Smooth muscle cell (in vitro differentiated cells): ENCODE data around the gene SRXN1. TPM values are rescaled to one million over a fixed set of nuclear protein-coding genes. Genes with fewer than 3 reads are reported as not detected.

Experiments
- DNase-seq: peaks from one replicate; lab custom pipeline; 2025; ENCODE audit not compliant: unreplicated experiment; lab: John Stamatoyannopoulos, UW
- H2AFZ ChIP-seq: fragments of 200-600 bp; sonication (generic); 2 replicates; pipeline ENCODE4 v1.6.0; 2016; ENCODE audit warnings: antibody characterized with exemption, low read depth, mild to moderate bottlenecking
- H3F3A ChIP-seq: fragments of 200-600 bp; sonication (generic); 2 replicates; pipeline ENCODE4 v1.6.0; 2017; ENCODE audit warnings: antibody characterized with exemption, low read depth
- H3K27ac ChIP-seq: fragments of 200-600 bp; sonication (generic); 2 replicates; pipeline ENCODE4 v1.5.1; 2016; ENCODE audit warnings: low read depth, mild to moderate bottlenecking
- H3K27me3 ChIP-seq: fragments of 200-600 bp; sonication (generic); 2 replicates; pipeline ENCODE4 v1.6.1; 2016; ENCODE audit warnings: low read depth, mild to moderate bottlenecking
- H3K36me3 ChIP-seq: fragments of 200-600 bp; sonication (generic); 2 replicates; pipeline ENCODE4 v1.5.1; 2016; ENCODE audit warnings: low read depth
- H3K4me1 ChIP-seq: fragments of 200-600 bp; sonication (generic); 2 replicates; pipeline ENCODE4 v1.5.1; 2016; ENCODE audit warnings: low read depth
- H3K4me2 ChIP-seq: fragments of 200-600 bp; sonication (generic); 2 replicates; pipeline ENCODE4 v1.6.0; 2016; ENCODE audit warnings: mild to moderate bottlenecking
- H3K4me3 ChIP-seq: fragments of 200-600 bp; sonication (generic); 2 replicates; pipeline ENCODE4 v1.5.1; 2016; ENCODE audit warnings: mild to moderate bottlenecking
- H3K79me2 ChIP-seq: fragments of 200-600 bp; sonication (generic); 2 replicates; pipeline ENCODE4 v1.6.0; 2016; ENCODE audit warnings: low read depth, mild to moderate bottlenecking
- H3K9ac ChIP-seq: fragments of 200-600 bp; sonication (generic); 2 replicates; pipeline ENCODE4 v1.6.0; 2016; ENCODE audit warnings: low read depth
- H3K9me3 ChIP-seq: fragments of 200-600 bp; sonication (generic); replicated peaks from 2 replicates; pipeline ENCODE4 v1.5.1; 2016; ENCODE audit warnings: low read depth
- H4K20me1 ChIP-seq: fragments of 200-600 bp; sonication (generic); 2 replicates; pipeline ENCODE4 v1.6.0; 2016; ENCODE audit warnings: low read depth
- WGBS: methylation state at CpG from one replicate; pipeline ENCODE4 v1.1.7; 2016; ENCODE audit warnings: low lambda C conversion rate; 5-methylcytosine and 5-hydroxymethylcytosine counted together
- polyA plus RNA-seq: library from polyadenylated mRNA; unstranded; fragments of >200 nt; fragmentation: Nextera tagmentation; extraction: Ambion mirVana; gene quantifications from 2 replicates; pipeline ENCODE4 v1.2.1, GENCODE V29; 2016
- total RNA-seq: library from RNA; depleted of rRNA; stranded (reverse); fragments of >200 nt; gene quantifications from 2 replicates; pipeline ENCODE4 v1.2.3, GENCODE V29; 2014
- TF ChIP-seq, protein P1 (sequence below): fragments of 200-600 bp; sonication (generic); IDR thresholded peaks from 2 replicates; pipeline ENCODE4 v1.5.1; 2017; ENCODE audit warnings: borderline replicate concordance, mild to moderate bottlenecking, antibody characterized with exemption; ENCODE audit not compliant: insufficient read depth, poor library complexity, severe bottlenecking

The SRXN1 gene
- total and polyA plus RNA-seq, 2 experiments from 2014 or later, result 26.9 to 27.2 TPM

GRCh38 chr20:699342-699741 lies 46.3 kb upstream of the SRXN1 start:
- H3K79me2 ChIP-seq, result no peaks in the 10 kb centered on the region
- H3K4me2 ChIP-seq, result no peak overlapping the region
- no peaks in the 10 kb centered on the region for H3K36me3 ChIP-seq
- no peak overlapping the region for H3K9ac ChIP-seq
- WGBS, result 73% methylated on average over 6 of the region's 6 CpGs
- no peak overlapping the region for H2AFZ ChIP-seq
- H4K20me1 ChIP-seq, result no peaks in the 10 kb centered on the region
- no peaks in the 10 kb centered on the region for H3K9me3 ChIP-seq
- no peaks in the 10 kb centered on the region for H3F3A ChIP-seq
- H3K27me3 ChIP-seq, result no peaks in the 10 kb centered on the region
- H3K4me1 ChIP-seq, result peaks cover 9% of the 10 kb centered on the region
- no peak for DNase-seq
- no peak overlapping the region for H3K4me3 ChIP-seq
- no peak overlapping the region for H3K27ac ChIP-seq
- TF ChIP-seq, protein P1, sequence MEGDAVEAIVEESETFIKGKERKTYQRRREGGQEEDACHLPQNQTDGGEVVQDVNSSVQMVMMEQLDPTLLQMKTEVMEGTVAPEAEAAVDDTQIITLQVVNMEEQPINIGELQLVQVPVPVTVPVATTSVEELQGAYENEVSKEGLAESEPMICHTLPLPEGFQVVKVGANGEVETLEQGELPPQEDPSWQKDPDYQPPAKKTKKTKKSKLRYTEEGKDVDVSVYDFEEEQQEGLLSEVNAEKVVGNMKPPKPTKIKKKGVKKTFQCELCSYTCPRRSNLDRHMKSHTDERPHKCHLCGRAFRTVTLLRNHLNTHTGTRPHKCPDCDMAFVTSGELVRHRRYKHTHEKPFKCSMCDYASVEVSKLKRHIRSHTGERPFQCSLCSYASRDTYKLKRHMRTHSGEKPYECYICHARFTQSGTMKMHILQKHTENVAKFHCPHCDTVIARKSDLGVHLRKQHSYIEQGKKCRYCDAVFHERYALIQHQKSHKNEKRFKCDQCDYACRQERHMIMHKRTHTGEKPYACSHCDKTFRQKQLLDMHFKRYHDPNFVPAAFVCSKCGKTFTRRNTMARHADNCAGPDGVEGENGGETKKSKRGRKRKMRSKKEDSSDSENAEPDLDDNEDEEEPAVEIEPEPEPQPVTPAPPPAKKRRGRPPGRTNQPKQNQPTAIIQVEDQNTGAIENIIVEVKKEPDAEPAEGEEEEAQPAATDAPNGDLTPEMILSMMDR, result no peak

DNA sequence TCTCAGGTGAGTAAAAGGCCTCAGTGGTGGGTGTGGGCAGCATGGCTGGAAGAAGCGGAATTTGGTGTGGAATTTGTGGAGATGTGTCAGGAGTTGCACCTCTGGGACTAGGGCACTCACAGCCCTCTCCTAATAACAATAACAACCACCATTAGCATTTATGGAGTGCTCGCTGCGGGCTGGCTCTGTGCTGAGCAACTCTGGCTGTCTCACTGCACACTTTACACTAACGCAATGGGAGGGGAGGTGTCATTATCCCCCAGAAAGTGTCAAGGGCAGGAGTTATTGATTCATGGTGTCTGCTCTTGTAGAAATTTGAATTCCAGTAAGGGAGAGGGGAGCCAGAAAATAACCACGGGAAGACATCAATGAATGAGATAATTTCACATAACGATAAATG lies 45.3 kb upstream of the SRXN1 start:
- WGBS, result 88% methylated on average over 6 of the region's 6 CpGs
- Histone ChIP-seq H3K27me3 (no peaks in the 10 kb centered on the region), H3K4me1 (peaks cover 9% of the 10 kb centered on the region), H3K4me2 (no peak overlapping the region), H3K4me3 (no peak overlapping the region), H3K27ac (no peak overlapping the region), H3K9me3 (no peaks in the 10 kb centered on the region), H3K36me3 (no peaks in the 10 kb centered on the region), H4K20me1 (no peaks in the 10 kb centered on the region), H3K9ac (no peak overlapping the region), H2AFZ (no peak overlapping the region), H3K79me2 (no peaks in the 10 kb centered on the region), H3F3A (no peaks in the 10 kb centered on the region)
- TF ChIP-seq, protein P1, result no peak
- no peak for DNase-seq

DNA sequence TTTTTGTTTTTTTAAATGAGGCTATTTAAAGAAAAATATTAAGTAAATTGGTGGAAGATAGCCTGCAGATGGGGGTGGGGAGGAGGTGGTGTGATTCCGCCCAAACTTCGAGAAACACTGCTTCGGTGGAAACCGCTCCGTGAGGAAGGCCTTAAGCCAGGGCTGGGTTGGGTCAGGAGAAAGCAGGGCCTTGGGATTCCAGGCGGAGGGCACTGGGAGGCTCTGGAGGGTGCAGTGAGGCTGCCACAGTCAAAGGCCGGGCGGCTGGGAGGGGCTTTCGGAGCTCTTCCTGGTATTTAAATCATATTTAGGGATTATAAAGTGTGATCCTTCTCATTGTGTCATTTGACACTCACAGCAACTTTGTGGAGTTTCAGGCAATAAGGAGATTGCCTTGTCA lies 44.8 kb upstream of the SRXN1 start:
- no peak overlapping the region for H3K9ac ChIP-seq
- H3K4me3 ChIP-seq, result no peak overlapping the region
- no peak overlapping the region for H2AFZ ChIP-seq
- DNase-seq, result no peak
- 77% methylated on average over 9 of the region's 9 CpGs for WGBS
- peaks cover 9% of the 10 kb centered on the region for H3K4me1 ChIP-seq
- no peaks in the 10 kb centered on the region for H4K20me1 ChIP-seq
- no peaks in the 10 kb centered on the region for H3K9me3 ChIP-seq
- no peak overlapping the region for H3K27ac ChIP-seq
- no peaks in the 10 kb centered on the region for H3K27me3 ChIP-seq
- H3K36me3 ChIP-seq, result no peaks in the 10 kb centered on the region
- H3K4me2 ChIP-seq, result no peak overlapping the region
- TF ChIP-seq, protein P1, result no peak
- no peaks in the 10 kb centered on the region for H3F3A ChIP-seq
- H3K79me2 ChIP-seq, result no peaks in the 10 kb centered on the region

- H4K20me1 ChIP-seq, result no peaks in the 10 kb centered on the region
- DNase-seq, result no peak
- no peaks in the 10 kb centered on the region for H3K36me3 ChIP-seq
- no peaks in the 10 kb centered on the region for H3K9me3 ChIP-seq
- H3K79me2 ChIP-seq, result no peaks in the 10 kb centered on the region
- no peak overlapping the region for H3K4me3 ChIP-seq
- H3K9ac ChIP-seq, result no peak overlapping the region
- H3K4me2 ChIP-seq, result no peak overlapping the region
- H2AFZ ChIP-seq, result no peak overlapping the region
- H3F3A ChIP-seq, result no peaks in the 10 kb centered on the region
- no peak overlapping the region for H3K27ac ChIP-seq
- H3K4me1 ChIP-seq, result peaks cover 7% of the 10 kb centered on the region
- H3K27me3 ChIP-seq, result peaks cover 9% of the 10 kb centered on the region
- 85% methylated on average over 2 of the region's 2 CpGs for WGBS
- TF ChIP-seq, protein P1, result no peak
Observed at GRCh38 chr20:695165-695866, 42.3 kb upstream of the SRXN1 start.
